HG03378 (cell line): ENCODE measurements around the gene CHST15.

ENCODE experiments used
- ATAC-seq: cut with Tn5 transposase; IDR thresholded peaks from one replicate; pipeline ENCODE4 v1.9.1; 2021; ENCODE audit warnings: mild to moderate bottlenecking, moderate library complexity; ENCODE audit not compliant: unreplicated experiment

Gene CHST15

GRCh38 chr10:124032971-124033886 lies 60.2 kb downstream of the CHST15 start:
- ATAC-seq = no peak

DNA sequence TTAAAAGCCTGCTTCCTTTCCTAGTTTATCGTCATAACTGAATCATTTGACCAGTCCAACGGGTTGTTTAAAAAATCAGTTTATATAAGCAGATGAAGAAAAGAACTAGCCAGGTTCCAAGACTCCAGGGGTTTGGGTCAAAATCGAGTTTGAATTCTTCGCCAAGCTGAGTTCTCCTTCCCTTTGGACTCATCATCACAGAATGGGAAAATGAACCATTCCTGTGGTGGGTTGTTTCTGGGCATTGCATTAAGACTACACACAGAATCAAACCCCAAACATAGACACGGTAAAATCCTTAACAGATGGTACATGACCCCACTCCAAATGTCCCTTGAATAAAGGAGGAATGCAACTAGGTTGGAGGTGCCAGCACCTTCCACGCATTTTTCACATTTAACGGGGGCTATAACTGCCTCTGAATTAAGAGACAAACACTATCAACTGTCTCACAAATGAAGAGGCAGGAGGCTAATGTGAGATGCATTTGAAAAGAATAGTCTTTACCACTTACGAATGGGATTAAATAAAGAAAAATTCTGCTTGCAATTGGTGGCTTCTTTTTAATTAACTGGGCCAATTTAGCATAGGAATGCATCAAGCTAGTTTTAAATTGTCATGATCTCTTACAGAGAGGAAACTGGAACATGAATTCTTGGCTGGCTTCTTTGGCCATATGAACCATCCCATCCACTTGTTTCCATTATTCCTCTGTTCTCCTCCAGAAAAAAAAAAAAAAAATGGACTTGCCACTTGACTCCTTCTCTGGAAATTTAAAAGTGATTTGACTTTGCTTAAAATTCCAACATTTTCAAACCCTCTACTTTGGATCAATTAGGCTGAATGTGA lies 61.1 kb downstream of the CHST15 start:
- ATAC-seq = no peak

GRCh38 chr10:124030492-124031110 lies 62.8 kb downstream of the CHST15 start:
- no peak for ATAC-seq

GRCh38 chr10:124030061-124030460 lies 63.3 kb downstream of the CHST15 start:
- no peak for ATAC-seq

- ATAC-seq = no peak
Measured at GRCh38 chr10:124029559-124029958, 63.8 kb downstream of the CHST15 start.

DNA sequence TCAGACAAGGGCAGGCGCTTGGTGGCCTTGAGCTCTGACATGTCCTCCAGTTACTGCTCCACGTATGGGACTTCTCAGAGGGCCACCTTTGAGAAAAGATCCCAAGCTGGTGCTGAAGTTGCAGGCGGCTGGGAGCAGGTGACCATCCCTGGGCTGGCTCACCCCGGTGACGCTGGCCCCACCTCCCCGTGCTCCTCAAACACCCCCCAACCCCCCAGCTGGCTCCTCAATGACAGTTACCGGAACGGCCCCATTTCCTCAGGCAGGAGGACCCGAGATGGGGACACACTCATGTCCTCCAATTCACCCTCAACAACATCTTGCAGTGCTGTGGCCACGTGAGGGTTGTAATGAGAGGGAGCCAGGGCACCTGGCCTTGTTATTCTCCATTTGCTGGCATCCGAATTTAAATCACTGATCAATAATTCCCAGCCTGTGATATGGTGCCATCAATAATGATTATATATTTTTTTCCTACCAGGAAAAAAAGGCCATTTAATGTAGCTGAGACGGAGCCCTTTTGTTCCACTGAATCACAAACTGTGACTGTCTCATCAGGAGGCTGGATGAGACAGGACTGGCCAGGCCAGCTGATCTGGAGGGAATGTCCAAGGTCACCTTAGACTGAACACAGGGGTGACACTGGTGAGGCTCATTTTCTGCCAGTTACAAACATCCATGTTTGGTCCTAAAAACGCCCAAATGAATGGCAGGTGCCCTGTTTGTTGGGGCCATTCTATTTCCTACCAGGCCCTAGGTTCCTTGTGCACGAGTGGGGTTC lies 64.5 kb downstream of the CHST15 start:
- no peak for ATAC-seq

DNA sequence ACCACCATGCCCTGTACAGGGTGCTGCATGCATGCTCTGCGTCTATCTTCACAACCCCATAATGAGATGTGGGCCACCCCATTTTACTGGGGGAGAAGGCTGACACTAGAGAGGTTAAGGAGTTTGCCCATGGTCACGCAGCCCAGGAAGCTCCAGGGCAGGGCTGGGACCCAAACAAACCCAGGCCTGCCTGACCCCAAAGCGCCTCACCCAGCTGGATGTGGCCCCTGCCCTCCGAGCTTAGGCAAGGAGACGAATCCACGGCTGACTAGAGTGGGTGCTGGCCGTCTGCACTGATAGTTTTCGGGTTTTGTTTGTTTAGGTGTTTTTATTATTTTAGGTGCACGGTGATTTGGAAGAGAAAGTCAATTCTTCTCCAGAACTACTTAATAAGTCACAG lies 65.7 kb downstream of the CHST15 start:
- no peak for ATAC-seq

DNA sequence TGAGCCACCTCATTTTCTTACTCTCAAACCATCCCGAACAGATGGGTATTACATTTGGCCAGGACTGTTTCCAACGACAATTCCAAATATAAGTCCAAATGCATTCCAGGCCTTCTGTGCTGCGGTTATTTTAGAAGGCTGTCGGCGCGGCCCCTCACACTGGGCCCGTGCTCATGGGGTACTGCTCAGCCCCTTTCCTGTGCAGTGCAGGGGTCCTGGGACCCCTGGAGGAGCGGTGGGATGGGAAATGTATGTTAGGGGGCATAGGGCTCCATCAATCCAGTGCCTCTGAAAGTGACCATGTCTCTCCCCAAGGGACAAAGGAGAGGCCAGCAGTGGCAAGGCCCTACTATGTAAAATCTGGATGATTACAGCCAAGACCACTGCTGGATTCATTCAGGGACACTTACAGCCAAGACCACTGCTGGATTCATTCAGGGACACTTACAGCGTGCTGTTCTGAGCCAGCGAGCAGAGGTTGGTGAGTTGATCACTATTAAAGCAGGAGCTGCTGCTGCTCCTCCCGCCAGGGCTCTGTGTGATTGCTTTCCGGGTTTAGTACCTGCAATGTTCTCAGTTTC lies 66.3 kb downstream of the CHST15 start:
- ATAC-seq = no peak

- no peak for ATAC-seq
Measured at GRCh38 chr10:124026589-124026939, 66.8 kb downstream of the CHST15 start.

DNA sequence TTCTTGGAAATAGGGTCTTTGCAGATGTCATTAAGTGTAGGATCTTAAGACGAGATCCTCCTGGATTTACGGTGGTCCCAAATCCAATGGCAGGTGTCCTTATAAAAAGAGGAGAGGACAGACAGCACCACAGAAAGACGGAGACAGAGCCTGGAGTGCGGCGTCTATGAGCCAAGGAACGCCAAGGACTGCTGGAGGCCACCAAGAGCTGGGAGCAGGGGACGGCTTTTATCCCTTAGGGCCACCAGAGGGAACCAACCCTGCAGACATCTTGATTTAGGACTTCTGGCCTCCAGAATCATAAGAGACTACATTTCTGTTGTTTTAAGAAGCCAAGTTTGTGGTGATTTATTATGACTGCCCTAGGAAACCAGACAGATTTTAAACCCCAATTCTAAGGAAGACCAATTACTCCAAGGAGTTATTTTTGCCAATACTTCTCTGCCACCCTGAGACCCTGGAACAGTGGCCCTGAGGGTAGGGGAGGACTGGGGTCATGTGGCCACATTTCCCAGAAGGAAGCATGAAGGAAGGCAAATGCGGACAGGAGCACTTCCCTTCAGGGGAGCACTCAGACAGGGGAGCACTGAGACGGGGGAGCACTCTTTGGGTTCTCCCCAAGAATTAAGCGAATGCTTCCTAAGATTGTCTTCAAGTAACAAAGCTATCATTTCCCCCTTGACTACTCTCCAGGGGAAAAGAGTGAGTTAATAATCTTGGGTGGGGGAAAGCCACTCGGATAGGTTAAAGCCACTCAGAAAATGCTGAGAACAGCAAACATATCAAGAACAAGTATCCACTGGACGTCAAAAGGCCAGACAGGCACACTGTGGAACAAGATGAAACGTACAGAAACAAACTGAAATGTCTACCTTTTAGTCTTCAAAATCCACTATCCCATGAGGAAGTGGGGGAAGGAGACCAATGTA lies 67.5 kb downstream of the CHST15 start:
- no peak for ATAC-seq

DNA sequence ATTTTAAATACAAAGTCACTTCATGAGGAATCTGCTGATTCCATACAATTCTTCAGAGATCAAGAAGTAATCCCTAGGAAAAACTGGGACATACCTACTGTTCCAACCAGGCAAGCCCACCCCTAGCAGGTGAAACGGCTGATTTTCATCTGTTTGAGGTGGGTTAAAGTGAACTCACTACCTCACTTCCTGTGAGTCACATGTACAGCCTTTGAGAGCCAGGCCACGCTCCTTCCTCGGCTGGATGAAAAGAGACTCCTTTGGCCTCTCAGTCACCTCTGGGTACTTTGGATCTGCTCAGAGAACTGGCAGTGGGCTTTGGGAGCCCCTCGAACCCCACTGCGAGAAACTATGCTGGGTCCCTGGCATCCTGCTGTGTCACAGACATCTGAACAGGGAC lies 68.2 kb downstream of the CHST15 start:
- no peak for ATAC-seq

GRCh38 chr10:124022066-124022465 lies 71.3 kb downstream of the CHST15 start:
- no peak for ATAC-seq

- no peak for ATAC-seq
Measured at GRCh38 chr10:124020981-124021815, 72.2 kb downstream of the CHST15 start.

DNA sequence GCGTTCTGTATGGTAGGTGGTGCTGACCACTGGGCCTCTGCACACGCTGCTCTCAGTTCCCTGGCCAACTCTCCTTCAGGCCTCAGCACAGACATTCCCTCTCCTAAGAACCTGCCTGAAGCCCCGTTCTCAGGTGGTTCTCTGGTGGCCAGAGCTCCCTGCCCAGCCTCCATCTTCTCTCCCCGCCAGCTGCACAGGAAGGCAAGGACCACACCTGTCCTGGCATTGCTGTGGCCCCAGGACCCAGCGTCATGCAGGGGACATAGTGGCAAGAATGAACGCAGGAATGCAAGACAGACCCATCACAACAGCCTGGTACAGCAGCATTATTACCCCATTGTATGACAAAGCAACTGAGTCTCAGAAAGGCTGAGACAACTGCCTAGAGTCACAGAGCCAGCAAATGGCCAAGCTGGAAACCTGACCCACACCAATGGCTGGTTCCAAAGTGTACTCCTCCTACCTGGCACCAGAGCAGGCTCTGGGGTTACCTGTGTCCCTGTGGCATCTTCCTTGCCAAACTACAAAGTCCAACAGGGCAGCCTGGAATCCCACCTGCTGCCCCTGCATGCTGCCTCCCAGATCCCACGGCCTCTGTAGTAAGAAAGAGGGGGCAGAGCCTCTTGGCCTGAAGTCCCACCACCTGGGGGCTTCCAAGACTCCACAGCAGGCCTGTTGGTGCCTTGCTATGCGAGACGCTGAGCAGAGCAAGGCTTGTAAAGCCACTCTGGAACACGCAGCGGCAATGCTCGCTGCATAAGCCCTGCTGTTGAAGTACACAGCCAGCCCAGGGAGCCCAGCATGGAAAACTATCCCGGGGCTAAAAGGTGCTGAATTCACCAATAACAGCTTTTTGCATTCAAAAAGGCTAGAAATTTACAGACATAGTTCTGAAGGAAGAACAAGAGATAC lies 73.3 kb downstream of the CHST15 start:
- ATAC-seq = no peak

DNA sequence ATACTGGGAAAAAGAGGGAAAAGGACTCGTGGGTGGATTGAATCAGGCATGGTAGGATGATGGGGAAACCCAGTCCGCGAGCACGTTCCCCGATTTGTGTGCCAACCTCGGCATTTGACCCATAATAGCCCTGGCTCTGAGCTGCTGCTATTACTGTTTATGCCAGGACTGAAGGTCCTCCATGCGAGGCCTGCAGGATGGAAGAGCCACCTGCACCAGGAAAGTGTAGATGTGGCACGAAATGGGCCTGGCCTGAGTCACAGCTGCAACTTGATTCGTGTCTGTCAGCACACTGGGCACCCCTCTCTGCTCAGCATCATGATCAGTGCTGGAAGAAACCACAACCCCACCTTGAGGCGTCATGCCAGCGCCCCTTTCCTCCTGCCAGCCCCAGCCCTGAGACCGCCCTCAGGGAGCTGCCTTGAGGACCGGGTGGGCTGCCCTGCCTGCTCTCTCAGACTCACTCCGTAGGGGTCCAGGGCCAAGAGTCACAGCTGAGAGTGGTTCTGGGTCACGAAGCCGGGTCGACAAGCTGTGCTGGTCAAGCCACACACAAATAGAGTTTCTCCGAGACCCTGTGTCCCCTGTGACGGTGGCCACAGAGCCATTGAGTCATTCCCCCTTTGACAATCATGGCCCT lies 74.4 kb downstream of the CHST15 start:
- ATAC-seq = no peak

DNA sequence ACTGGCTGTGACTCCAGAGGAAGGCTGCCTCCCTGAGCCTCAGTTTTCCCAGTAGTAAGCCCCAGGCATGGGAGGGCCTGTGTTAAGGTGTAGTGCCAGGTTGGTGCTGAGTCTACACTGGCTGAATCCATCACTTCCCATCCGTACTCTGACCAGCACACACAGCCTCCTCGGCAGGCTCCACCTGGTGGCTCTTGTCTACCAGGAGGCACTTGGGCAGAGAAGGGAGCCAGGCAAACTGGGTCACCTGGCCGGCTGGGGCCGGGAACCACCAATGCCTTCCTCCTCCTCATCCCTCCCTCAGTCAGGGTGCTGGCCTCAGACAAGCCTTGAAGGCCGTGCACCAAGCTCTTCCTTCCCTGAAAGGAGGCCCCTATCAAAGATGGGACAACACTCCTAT lies 75.7 kb downstream of the CHST15 start:
- no peak for ATAC-seq

DNA sequence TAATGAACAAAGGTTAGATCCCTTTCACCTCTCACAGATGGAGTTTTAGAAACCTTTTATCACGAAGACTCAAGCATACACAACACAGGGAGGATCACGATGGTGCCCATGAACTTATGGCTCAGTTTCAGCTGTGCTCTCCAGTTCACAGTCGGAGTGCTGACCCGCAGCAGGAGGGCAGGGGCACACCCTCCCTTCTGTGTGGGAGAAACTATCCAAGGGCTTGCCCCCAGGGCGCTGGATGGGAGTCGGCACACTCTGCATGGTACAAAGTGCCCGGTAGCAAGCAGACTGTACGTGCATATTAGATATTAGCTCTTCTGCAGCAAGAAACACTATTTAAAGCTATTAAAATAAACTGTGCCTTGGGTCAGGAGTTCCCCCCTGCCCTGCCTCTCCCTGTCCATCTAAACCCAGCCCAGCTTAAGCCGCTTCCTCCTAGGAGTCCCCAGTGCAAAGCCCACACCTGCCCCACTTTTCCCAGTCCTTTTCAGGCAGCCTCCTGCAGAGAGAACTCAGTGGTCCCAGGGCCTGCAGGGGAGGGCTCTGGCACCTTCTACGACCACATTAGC lies 76.5 kb downstream of the CHST15 start:
- no peak for ATAC-seq
